Left renal cortex interstitium (tissue), 4 donors: Measurements from ENCODE around the gene UBR2. TPM values are rescaled to one million over a fixed set of nuclear protein-coding genes. Genes with fewer than 3 reads are reported as not detected.
"Not testable (repeated sequence)": the region's sequence is repeated elsewhere in the genome, so short reads cannot be mapped to it uniquely, and the experiment has no call there.

Experiments
- DNase-seq, 4 donors: peaks; one replicate each; pipeline ENCODE4 v3.0.0-alpha.2; 2013; ENCODE audit warnings: low read depth in 4 of 4, low spot score in 2 of 4, missing footprints in 1 of 4
- polyA plus RNA-seq, 4 donors: library from polyadenylated mRNA; unstranded; fragments of 120-200 nt; gene quantifications; one replicate each; pipeline ENCODE4 v1.2.1, GENCODE V29; 2013; ENCODE audit not compliant: insufficient read length in 4 of 4

UBR2 gene
- polyA plus RNA-seq, 4 donors, result 23.4 to 34.2 (median 28.8) TPM

DNA sequence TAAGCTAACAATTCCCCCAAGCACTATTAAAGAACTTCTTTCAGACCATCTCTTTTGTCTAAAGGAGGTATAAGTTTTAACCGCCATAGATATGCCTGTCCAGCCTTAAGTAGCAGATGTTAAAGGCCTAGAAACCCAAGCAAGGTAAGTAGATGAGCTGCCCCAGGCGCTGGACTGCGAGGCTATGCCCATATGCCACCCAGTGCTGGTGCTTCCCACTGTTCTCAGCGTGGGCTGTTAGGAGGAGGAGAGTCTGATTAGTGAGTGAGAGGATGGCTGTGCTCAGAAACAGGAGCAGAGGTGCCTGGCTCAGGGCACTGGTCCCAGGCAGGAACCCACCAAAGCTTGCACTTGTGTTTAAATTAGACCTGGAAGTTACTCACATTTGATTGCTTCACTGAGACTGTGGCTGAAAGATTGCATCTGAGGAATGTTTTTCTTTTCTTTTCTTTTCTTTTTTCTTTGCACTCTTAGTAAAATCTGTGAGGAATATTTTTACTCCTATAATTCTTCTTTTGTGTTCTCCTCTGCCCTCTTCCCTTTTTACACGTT is 126.4 kb downstream of the UBR2 start:
- DNase-seq, result no peak

- no peak for DNase-seq
Observed at GRCh38 chr6:42690872-42691271, 127.0 kb downstream of the UBR2 start.

DNA sequence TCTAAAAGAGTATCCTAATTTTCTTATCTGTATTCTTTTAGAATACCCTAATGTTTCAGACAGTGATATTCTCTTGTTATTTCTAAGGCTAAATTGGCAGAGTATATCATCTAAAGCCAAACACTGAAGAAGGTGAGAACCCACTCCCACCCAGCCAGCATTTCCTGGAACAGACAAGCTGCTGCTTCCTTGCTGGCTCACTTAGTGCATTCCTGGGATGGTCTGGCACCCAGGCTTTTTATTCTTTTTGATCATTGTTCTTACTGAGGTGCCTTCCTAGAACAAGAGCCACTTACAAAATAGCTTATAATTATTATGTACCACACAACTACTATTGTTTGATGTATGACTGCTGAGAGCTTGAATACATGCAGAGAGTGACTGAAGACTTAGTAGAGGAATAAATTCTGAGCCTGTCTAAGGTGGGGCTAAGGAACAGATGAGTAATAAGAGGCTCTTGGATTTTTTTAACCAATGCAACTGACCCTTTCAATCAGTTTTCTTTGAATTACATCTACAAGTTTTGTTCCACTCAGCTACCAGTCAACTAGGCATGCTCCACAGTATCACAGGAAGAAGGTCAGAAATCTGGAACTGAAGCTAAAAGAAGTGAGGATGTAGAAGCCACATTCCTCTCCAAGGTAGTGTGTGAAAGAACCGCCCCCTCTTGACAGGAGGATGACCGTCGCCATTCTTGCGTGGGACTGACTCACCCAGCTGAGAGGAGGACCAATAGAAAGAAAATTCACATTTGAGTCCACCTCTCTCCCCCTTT is 128.5 kb downstream of the UBR2 start:
- no peak for DNase-seq

DNA sequence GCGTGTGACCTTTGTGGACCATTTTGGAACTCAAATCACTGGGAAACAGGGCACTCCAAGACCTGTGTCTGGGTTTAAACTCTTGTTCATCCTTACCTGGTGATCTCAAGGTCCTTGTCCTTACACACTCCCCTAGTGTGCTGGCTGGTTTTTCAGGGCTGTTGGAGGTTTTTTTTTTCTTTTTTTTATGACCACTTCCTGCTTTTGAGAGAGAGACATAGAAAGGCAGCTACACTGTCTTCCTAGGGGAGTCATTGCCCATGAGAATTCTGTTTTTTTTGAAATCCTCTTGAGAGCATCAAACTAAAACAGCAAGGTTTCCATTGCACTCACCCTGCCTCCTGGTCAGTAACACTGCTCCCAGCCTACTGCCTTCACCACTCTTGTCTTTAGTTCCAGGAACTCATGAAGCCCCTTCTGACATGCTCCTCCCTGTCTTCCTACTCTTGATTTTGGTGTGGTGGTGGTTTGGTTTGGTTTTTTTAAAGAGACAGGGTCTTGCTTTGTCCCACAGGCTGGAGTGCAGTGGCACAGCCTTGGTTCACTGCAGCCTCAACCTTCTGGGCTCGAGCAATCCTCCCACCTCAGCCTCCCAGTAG is 130.0 kb downstream of the UBR2 start:
- DNase-seq, result no peak

GRCh38 chr6:42694586-42694985 is 130.8 kb downstream of the UBR2 start:
- no peak for DNase-seq

GRCh38 chr6:42696526-42697267 is 132.9 kb downstream of the UBR2 start:
- DNase-seq, result no peak

DNA sequence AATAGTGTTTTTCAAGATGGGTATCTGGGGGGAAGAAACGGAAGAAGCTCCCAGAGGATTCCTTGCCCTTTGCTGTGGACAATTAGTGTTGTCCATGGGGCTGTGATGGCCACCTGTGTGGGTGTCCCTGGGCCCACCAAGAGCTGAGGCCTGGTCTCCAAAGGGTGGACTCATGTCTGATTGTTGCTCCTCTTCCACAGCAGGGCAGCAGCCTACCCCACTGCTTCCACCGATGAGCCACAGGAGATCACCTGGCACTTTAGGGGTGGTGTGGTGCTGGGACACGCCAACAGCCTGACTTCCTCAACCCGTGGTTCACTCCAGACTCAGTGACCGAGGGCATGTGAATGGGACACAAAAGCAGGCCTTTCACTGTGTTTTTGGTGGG is 133.4 kb downstream of the UBR2 start:
- no peak for DNase-seq

- DNase-seq, result no peak
Observed at GRCh38 chr6:42698217-42698616, 134.4 kb downstream of the UBR2 start.

GRCh38 chr6:42702200-42702599 is 138.4 kb downstream of the UBR2 start:
- no peak for DNase-seq

- DNase-seq, result not testable (repeated sequence)
Observed at GRCh38 chr6:42702786-42703185, 139.0 kb downstream of the UBR2 start.

DNA sequence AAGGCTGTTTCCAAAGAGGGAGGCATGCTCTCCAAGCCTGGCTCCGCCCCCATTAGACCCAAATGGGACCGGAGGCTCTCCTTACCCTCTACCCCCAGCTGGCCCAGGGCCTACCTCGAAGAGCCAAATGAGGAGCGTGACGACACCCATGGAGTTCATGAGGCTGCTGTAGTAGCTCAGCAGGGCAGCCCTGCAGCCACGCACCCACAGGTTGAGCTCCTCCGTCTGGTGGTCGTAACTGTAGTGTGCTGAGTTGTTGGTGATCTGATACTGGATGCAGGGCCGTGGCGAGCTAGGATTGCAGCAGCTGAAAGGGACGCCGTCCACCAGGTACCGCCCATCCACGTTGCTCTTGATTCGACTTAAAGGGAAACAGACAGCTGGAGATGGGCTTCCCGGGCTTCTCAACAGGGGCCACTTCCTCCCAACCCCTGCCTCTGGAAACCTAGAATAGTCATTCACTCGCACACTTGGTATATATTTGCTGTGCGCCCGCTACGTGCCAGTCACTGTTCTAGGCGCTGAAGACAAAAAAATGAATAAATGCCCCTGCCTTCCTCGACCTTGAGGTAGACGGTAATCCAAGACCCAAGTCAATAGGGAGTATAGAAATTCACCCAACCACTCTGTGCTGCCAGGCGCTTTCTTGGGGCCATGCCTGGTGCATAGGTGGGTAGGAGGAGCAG is 140.6 kb downstream of the UBR2 start:
- DNase-seq, result peak; percentile 4 to 59 (median 38)

DNA sequence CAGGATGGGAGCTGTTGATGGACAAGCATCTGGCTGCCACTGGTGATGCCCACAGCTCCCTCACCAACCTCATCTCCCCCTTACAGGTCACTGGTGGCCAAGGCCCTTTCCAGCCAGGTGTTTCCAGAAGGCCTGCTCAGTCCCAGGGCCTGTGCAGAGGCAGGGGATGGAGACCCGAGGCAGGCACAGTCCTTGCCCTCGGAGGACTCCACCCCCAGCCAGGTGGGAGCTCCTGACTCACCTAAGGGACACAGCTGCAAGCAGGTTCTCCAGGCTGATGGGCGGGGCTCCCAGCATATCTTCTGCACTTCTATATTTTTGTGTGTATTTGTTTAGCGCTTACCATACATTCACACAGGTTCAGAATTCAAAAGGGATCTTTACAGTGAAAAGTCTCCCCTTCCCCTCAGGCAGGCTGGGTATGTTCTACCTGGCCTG is 141.1 kb downstream of the UBR2 start:
- DNase-seq, result no peak

- DNase-seq, result no peak
Observed at GRCh38 chr6:42707595-42707994, 143.8 kb downstream of the UBR2 start.

GRCh38 chr6:42708096-42708495 is 144.3 kb downstream of the UBR2 start:
- no peak for DNase-seq

DNA sequence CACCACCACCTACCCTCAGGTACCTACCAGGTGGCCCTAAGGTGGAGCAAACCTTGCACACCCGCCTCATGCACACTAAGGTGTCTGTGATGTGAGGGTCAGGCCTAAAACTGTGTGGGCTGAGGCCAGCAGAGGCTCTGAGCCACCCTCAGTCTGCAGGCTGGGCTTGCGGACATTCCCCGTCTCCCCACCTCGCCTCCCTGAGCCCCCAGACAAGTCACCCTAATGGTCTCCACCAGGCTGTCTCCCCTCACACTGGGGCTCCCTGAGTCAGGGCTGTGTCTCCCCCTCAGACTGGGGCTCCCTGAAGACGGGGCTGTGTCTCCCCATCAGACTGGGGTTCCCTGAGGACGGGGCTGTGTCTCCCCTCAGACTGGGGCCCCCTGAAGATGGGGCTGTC is 146.0 kb downstream of the UBR2 start:
- no peak for DNase-seq

GRCh38 chr6:42710316-42710715 is 146.5 kb downstream of the UBR2 start:
- DNase-seq, result no peak

GRCh38 chr6:42711930-42712329 is 148.1 kb downstream of the UBR2 start:
- DNase-seq, result no peak

DNA sequence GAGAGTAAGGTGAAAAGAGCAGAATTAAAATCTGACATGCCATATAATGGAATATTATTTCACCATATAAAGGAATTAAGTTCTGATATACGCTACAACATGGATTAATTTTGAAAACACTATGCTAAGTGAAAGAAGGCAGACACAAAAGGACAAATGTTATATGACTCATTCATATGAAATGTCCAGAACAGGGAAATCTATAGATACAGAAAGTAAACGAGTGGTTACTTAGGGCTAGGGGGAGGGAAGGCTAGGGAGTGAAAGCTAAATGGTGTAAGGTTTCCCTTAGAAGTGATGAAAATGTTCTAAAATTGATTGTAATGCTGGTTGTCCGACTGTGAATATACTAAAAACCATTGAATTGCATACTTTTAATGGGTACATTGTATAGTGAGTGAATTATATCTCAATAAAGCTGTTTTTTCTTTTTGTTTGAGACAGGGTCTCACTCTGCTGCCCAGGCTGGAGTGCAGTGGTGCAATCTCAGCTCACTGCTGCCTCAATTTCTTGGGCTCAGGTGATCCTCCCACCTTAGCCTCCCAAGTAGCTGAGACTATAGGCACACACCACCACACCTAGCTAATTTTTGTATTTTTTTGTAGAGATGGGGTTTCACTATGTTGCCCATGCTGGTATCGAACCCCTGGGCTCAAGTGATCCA is 150.4 kb downstream of the UBR2 start:
- DNase-seq, result no peak

DNA sequence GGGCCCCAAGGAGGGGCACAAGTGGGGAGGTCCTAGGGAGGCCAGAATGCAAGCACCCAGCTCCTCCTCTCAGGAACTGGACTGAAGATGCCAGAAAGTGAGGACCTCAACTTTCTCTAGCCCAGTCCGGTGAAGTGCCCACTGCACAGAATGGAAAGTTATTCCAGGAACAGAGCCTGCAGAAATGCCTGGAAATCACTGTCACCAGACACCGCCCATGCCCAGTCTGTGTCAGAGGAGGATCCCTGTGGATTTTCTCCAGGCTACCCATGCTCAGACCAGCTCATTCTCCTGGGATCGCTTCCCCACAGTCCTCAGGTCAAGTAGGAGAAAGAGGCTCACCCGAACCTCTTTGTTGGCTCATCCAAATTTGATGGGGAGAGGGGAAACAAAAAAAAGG is 152.0 kb downstream of the UBR2 start:
- DNase-seq, result no peak

GRCh38 chr6:42720739-42721138 is 156.9 kb downstream of the UBR2 start:
- DNase-seq, result no peak
